ENCODE data around the gene POC1A.

DNA sequence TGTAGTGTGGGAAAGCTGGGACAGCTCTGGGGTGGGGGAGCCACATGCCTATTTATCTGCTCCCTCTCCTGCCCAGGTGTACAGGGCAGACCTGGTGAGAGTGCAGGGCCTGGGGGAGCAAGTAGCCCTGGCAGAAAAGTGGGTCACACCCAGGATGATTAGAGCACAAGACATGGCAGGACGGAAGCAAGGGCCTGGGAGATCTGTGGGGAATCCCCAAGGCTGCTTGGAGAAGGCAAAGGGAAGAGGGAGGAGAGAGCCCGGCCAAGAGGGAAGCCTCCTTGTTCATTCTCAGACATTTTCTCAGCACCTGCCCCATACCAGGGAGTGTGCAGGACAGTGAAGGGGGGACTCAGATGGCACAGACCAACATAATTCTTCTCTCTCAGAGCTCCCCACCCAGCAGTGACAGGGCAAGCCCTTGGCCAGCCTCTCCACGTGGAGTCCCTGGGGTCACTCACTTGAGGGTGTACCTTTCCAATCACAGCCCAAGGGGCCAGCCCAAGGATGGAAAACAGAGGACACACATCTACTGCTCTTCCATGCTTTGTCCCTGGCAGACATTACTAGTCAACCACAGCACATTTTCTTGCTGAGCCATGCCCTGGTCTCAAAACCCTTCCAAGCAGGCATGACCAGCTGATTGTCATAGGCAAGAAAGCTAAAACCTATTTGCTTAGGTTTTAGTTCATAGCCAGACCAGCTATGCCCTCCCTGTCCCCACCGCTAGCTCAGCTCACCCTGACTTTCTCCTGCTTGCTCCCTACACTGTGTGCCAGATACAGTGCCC, 92.9 kb downstream of the POC1A start:
- no peak for TF ChIP-seq ZNF274 (IDR thresholded peaks at IDR 0.05; ENCODE audit: low read depth, low read length)
- TF ChIP-seq YY1 (IDR thresholded peaks at IDR 0.05; ENCODE audit: insufficient read depth, insufficient read length) = no peak
- TF ChIP-seq SUZ12 (IDR thresholded peaks at IDR 0.05; ENCODE audit: extremely low read depth, insufficient read depth, insufficient read length) = no peak

All from NT2/D1 (cell line).